ENCODE data around the gene BMPR1B.

DNA sequence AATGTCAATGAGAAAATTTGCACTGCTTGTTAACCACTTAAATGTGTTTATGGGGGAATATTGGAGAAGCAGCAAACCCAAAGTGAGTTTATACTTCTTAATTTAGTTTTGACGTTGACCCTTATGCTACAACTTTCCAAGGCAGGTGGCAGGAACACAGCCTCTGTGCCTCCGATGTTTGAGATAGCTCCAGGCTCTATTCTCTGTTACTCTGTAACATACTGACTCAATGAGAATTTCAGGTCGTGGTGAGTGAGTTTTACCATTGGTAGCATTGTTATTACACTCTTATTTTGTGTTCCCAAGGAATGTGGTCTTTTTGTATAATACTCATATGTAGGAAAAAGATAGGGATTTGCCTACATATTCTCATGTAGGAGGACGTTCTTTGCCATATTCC is 210.7 kb downstream of the BMPR1B start:
- TF ChIP-seq, protein P1, sequence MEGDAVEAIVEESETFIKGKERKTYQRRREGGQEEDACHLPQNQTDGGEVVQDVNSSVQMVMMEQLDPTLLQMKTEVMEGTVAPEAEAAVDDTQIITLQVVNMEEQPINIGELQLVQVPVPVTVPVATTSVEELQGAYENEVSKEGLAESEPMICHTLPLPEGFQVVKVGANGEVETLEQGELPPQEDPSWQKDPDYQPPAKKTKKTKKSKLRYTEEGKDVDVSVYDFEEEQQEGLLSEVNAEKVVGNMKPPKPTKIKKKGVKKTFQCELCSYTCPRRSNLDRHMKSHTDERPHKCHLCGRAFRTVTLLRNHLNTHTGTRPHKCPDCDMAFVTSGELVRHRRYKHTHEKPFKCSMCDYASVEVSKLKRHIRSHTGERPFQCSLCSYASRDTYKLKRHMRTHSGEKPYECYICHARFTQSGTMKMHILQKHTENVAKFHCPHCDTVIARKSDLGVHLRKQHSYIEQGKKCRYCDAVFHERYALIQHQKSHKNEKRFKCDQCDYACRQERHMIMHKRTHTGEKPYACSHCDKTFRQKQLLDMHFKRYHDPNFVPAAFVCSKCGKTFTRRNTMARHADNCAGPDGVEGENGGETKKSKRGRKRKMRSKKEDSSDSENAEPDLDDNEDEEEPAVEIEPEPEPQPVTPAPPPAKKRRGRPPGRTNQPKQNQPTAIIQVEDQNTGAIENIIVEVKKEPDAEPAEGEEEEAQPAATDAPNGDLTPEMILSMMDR (IDR thresholded peaks at IDR 0.05) = no peak
- no peak for TF ChIP-seq POLR2AphosphoS5 (IDR thresholded peaks at IDR 0.05)

Data from prostate gland (tissue), 2 donors.